GM19468 (cell line): ENCODE measurements around the gene TMEM134.

Source experiments
- ATAC-seq: cut with Tn5 transposase; IDR thresholded peaks from one replicate; pipeline ENCODE4 v1.9.1; 2021; ENCODE audit warnings: mild to moderate bottlenecking, moderate library complexity, moderate number of reproducible peaks; ENCODE audit not compliant: unreplicated experiment; ENCODE audit errors: extremely low read depth

Gene TMEM134

DNA sequence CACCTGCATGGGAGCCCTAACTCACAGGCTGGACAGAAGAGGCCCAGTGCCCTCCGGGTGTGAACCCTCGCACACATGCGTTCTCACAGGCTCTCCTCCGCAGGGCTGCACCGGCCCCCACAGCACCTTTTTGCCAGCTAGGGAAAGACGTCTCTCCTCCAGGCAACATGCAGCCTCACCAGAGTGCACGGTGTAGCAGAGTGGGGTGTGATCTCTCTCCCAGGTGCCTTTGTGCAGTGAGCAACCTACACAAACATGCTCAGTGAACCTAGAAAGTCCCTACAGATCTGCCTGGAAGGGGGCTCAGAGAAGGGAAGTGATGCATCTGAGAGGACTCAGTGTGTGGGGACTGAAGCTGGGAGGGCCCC is 57.3 kb downstream of the TMEM134 start:
- ATAC-seq = no peak
